SHP77 treated with DMSO at 0.1 percent for 48 hours (cell line): ENCODE results near the gene GRK7.
"Not testable (repeated sequence)": the region's sequence is repeated elsewhere in the genome, so short reads cannot be mapped to it uniquely, and the experiment has no call there.

Source experiments
- DNase-seq: peaks from one replicate; lab custom pipeline; 2025; lab: John Stamatoyannopoulos, UW

GRK7 gene

GRCh38 chr3:141762552-141762951 is 656 bp upstream of the GRK7 start:
- DNase-seq: not testable (repeated sequence)

GRCh38 chr3:141764045-141764444 is 837 bp downstream of the GRK7 start:
- DNase-seq: no peak

GRCh38 chr3:141764465-141764864 is 1.3 kb downstream of the GRK7 start:
- no peak for DNase-seq

- DNase-seq: no peak
These were observed 1.8 kb downstream of the GRK7 start for GRCh38 chr3:141764986-141765385.

GRCh38 chr3:141767066-141767465 is 3.9 kb downstream of the GRK7 start:
- DNase-seq: no peak

GRCh38 chr3:141769221-141769894 is 6.2 kb downstream of the GRK7 start:
- no peak for DNase-seq

- DNase-seq: no peak
These were observed 10.5 kb downstream of the GRK7 start for GRCh38 chr3:141773676-141774075.

GRCh38 chr3:141776376-141776775 is 13.2 kb downstream of the GRK7 start:
- DNase-seq: no peak

GRCh38 chr3:141776885-141777284 is 13.7 kb downstream of the GRK7 start:
- no peak for DNase-seq

GRCh38 chr3:141777957-141778813 is 15.0 kb downstream of the GRK7 start:
- no peak for DNase-seq

GRCh38 chr3:141779667-141780066 is 16.5 kb downstream of the GRK7 start:
- no peak for DNase-seq

- DNase-seq: no peak
These were observed 19.3 kb downstream of the GRK7 start for GRCh38 chr3:141782386-141782932.

- DNase-seq: no peak
These were observed 20.4 kb downstream of the GRK7 start for GRCh38 chr3:141783632-141784031.

- DNase-seq: no peak
These were observed 20.9 kb downstream of the GRK7 start for GRCh38 chr3:141784096-141784495.

GRCh38 chr3:141784531-141784930 is 21.3 kb downstream of the GRK7 start:
- DNase-seq: no peak

GRCh38 chr3:141788149-141788548 is 24.9 kb downstream of the GRK7 start:
- no peak for DNase-seq

GRCh38 chr3:141788750-141789149 is 25.5 kb downstream of the GRK7 start:
- not testable (repeated sequence) for DNase-seq

- no peak for DNase-seq
These were observed 26.1 kb downstream of the GRK7 start for GRCh38 chr3:141789281-141789680.

- DNase-seq: no peak
These were observed 27.0 kb downstream of the GRK7 start for GRCh38 chr3:141790171-141790570.

GRCh38 chr3:141792495-141792894 is 29.3 kb downstream of the GRK7 start:
- no peak for DNase-seq

- DNase-seq: no peak
These were observed 30.5 kb downstream of the GRK7 start for GRCh38 chr3:141793476-141794260.

- DNase-seq: no peak
These were observed 32.1 kb downstream of the GRK7 start for GRCh38 chr3:141795276-141795675.
